ENCODE results near the gene TRIM28.
"Not testable (repeated sequence)": the region's sequence is repeated elsewhere in the genome, so short reads cannot be mapped to it uniquely, and the experiment has no call there.

TRIM28 gene

DNA sequence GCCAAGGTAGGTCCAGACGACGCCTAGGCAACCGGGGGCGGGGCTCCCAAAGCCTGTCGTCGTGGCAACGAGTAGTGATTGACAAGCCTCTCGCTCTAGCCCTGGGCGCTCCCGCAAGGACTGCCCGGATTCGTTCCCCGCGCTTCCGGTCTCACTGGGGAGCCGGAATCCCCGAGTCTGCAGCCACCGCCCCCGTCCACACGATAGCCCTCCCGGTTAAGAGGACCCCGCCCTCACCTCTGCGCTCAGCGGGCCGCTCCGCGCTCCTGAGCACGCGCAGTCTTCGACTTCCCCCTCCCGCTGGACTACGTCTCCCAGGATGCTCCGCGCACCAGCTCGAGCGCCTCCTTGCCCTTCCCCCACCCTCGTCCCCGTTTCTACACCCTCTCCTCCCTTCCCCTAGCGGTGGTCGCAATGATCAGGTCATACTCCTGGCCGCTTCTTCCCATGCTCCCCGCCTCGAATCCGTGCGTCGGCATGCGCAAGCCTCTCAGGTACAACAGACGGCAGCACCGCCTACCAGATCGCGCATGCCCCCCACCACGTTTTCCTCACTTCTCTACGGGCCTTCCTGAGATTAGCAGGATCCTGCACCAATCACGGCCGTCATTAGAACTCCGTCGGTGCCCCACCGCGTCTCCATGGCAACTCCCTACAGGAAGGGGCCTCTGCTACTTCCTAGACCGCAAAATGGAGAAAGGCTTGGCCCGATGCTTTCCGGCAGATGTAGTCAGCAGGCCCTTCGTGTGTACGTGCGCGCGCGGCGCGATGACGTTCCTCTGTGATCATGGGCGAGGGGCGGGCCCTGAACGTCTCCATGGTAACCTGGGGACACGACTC is 29.2 kb downstream of the TRIM28 start, which contains the start of gene MZF1:
Gene MZF1, minus strand, starts transcription at position 518 of the 840 bp plus-strand sequence. CDS start 1,946 bp downstream, outside the sequence.
- H3K4me3 ChIP-seq (ENCODE audit: low read depth, low read length) = peak within 1 kb of the TSS; percentile 73
- peak; percentile 100 for DNase-seq (ENCODE audit: low read depth)

DNA sequence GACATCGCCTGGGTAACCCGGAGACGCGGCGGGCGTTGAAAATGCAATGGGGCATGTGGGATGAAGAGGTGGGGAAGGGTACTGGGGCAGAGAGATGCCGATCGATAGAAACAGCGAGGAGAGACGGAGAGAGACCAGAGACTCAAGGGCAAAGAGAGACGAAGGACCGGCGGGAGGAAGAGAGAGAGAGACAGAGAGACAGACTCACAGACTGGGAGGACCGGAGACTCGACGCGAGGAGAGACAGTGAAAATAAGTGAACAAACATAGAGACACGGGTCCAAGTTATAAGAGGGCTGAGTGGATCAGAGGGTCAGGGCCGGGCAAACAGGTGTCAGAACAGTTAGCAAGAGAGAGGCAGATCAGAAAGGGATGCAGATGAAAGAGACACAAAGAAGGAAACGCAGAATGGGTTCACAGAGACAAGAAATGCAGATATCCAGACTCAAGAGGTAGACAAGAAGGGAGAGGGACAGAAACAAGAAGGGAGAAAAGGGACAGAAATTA is 29.8 kb downstream of the TRIM28 start:
- H3K4me3 ChIP-seq (ENCODE audit: low read depth, low read length) = peak overlapping the region; percentile 73
- DNase-seq (ENCODE audit: low read depth) = no peak

DNA sequence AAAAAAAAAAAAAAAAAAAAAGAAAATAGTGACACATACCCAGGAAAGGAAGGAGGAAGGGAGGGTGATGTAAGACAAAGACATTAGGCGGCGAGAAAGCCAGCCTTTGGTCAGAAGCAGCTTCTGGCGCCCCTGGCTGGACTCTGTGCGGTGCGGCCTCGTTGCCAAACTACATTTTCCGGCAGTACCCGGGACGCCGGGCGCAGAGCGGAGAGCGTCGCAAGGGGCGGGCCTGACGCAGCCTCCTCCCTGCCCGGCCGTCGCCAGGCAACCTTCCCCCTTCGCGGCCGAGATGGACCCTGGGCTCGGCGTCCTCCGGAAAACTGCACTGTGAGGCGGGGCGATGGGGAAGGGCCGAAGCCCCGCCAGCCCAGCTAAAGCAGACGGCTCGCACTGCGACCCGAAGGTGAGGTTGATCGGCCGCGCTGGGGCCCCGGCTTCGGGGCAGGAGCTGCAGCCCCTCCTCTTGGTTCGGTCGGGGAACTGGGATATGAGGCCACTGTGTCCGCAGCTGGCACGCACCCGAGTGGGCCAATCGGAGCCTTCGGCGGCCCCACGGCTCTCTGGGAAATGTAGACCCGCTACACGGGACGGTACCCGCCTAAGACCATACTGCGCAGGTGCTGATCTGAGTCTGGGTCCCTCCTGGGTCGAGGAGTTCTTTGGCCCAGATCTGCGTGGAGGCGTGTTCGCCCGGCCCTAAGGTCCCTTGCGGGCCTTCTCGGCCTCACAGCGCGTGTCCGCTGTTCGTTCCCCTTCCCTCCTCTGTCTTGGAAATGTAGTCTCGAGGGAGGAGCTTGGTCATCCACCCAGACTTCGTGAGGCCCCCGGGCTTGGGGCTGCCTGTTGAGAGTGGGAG is 31.5 kb downstream of the TRIM28 start:
- peak; percentile 75 for DNase-seq (ENCODE audit: low read depth)
- H3K4me3 ChIP-seq (ENCODE audit: low read depth, low read length) = peak overlapping the region; percentile 80

DNA sequence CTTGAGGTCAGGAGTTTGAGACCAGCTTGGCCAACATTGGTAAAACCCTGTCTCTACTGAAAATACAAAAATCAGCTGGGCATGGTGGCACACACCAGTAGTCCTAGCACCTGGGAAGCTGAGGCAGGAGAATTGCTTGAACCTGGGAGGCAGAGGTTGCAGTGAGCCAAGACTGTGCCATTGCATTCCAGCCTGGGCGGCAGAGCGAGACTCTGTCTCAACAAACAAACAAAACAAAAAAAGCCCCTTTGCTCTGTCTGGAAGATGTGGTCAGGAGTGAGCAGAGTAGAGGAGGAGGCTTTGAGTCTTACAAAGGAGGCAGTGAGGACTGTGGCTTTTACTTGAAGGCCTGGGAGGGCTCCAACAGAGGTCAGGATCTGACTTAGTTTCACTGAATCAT is 33.7 kb downstream of the TRIM28 start:
- DNase-seq (ENCODE audit: low read depth); H3K4me3 ChIP-seq (ENCODE audit: low read depth, low read length): not testable (repeated sequence)

DNA sequence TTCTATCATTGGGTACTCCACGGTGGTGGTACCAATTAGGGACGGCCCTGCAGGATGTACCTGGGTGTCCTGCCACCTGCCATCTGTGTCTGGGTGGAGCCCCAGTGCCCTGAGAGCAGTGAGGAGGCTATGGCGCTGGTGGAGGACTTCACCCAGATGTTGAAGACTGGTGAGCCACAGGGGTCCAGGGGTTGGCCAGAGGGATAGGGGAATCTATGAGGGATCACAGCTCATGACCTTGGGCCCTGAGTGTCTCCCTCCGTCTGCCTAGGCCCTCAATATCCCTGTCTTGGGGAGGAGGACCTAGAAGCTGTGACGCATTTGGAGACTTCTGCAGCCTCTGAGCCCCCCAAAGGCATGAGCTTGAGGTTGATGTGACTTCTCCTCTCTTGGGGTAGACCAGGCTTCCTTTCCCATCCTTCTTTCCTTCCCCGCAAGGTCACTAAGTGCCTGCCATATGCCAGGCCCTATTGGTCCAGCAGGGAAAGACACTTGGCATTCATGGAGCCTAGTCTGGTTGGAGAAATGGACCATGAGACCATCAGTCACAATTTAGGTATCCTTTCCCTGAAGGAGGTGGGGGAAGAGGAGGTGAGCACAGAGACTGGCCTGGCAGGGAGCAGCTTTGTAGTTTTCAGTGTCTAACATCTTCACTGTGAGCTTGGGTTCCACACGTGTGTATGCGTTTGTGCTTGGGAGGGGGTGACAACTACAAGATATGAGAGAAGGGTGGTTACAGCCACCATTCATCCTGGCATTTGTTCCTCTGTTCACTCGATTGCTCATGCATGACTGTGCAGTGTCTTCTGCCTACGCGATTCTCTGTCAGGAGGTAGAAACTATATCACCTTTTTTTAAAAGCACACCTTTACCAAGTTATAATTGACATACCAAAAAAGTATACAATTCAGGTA is 34.4 kb downstream of the TRIM28 start:
- no peak overlapping the region for H3K4me3 ChIP-seq (ENCODE audit: low read depth, low read length)
- no peak for DNase-seq (ENCODE audit: low read depth)

DNA sequence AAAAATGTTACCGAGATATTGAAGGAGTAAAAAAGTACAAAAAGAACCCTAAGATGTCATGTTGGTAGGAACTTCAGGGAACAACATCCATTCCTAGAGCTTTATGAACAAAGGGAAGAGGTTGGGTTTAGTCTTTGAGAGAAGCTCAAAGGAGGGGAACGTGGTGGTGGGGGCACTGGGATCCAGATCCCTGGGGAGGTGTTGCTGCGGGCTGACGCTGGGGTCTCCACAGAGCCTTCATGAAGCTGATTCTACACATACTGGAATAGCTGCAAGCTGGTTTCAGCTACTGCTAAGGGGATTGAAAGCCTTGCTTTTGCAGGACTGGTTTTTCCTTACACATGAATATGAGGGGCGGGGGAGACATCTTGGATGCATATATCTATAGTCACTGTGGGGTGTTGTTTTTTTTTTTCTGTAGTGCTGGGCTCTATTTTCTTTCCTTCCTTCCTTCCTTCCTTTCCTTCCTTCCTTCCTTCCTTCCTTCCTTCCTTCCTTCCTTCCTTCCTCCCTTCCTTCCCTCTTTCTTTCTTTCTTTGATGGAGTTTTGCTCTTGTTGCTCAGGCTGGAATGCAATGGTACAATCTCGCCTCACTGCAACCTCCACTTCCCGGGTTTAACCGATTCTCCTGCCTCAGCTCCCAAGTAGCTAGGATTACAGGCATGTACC is 35.7 kb downstream of the TRIM28 start:
- no peak overlapping the region for H3K4me3 ChIP-seq (ENCODE audit: low read depth, low read length)
- no peak for DNase-seq (ENCODE audit: low read depth)

DNA sequence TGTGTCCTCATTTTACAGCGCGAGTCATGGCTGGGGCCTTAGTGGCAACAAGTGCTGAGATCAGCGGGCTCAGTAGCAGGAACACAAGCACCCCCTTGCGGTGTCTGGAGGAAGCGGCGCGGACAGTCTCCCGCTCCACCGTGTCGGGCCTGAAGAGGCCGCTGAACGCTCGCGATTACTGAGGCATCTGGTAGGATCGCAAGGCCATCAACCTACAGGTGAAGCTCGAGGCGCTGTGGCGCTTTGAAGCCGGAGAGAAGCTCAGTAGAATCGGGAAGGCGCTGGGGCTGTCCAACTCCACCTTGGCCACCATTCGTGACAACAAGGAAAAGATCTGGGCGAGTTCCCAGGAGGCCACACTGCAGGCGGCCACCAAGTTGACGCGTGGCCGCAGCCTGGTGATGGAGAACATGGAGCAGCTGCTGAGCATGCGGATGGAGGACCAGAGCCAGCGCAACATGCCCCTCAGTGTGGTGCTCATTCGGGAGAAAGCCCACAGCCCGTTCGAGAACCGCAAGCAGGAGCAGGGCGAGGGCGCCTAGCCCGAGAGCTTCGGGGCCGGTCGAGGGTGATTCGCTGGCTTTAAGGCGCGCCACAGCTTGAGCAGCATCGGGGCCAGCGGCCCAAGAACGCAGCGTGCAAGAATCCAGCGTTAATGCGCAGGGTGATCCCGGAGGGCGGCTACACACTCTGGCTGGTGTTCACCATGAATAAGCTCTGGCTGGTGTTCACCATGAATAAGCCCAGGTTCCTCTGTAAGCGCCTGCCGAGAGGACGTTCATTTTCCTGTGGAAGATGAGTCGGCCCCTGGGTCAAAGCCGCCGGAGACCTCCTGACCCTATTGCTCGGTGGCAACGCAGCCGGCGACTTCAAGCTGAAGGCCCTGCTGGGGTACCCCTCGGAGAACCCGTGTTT is 37.6 kb downstream of the TRIM28 start:
- H3K4me3 ChIP-seq (ENCODE audit: low read depth, low read length) = no peak overlapping the region
- DNase-seq (ENCODE audit: low read depth) = peak; percentile 70

DNA sequence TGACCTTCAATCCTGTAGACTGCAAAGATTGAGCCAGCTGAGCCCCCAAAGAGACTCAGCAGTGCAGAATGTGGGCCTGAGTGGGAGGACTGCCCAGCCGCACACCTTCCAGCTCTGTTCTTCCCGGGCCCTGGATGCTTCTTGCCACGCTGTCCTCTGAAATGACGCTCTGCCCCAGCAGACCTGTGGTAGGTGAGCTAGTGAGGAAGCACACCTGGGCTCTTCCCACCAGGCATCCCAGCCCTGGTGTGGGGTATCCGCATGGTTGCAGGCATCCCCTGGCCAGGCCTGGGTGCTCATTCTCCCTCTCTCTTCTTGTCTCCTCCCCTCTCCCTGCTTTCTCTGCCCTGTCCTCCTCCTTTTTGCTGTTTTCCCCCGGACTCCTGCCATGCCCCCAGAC is 39.1 kb downstream of the TRIM28 start:
- no peak for DNase-seq (ENCODE audit: low read depth)
- no peak overlapping the region for H3K4me3 ChIP-seq (ENCODE audit: low read depth, low read length)

DNA sequence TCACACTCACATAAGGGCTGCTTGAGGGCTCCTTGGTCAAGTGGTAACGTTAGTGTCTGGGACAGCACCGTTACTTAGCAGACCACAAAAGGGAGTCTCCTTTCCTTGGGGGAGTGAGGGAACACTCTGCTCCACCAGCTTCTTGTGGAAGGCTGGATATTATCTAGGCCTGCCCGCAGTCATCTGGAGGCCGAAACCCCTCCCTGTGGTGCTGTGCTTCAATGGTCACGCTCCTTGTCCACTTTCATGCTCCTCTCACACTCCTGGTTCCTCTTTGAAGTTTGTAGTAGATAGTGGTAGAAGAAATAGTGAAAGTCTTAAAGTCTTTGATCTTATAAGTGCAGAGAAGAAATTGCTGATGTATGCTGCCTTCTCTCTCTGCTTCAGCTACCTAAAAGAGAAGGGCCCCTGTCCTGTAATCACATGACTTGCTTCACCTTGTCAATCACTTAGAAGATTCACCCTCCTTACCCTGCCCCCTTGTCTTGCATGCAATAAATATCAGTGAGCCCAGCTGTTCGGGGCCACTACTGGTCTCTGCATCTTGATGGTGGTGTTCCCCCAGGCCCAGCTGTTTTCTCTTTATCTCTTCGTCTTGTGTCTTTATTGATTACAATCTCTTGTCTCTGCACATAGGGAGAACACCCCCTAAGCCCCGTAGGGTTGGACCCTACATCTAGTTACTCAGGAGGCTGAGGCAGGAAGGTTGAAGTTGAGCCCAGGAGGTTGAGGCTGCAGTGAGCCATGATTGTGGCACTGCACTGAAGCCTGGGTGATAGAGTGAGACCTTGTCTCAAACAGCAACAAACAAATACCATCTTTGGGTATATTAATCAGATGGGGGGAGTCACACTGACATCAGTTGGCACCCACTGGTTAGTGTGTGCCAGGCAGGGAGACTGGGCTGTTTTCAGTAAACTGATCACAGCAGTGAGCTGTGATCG is 40.9 kb downstream of the TRIM28 start:
- no peak overlapping the region for H3K4me3 ChIP-seq (ENCODE audit: low read depth, low read length)
- DNase-seq (ENCODE audit: low read depth) = no peak

DNA sequence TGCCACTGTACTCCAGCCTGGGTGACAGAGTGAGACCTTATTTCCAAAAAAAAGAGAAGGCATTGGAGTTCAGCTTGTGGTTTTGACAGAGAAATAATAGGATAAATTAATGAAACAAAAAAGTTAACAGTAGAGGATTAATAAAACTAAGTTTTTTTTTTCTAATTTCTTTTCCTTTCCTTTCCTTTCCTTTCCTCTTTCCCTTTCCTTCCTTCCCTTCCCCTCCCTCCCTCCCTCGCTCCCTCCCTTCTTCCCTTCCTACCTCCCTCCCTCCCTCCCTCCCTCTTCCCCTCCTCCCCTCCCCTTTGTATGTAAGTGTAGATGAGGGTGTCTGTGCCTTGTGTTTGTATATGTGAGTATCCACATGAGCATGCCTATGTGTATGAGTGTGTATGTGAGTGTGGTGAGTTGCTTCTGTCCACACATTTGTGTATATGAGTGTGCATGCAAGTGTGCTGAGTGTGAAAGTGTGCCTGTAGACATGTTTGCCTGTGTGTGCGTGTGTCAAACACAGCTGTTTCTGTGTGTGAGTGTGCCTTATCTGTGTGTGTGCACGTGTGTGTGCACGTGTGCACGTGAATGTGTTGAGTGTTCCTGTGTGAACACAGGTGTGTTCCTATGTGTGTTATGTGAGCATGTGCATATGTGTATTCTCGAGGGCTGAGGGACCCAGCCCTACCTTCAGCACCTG is 41.7 kb downstream of the TRIM28 start:
- H3K4me3 ChIP-seq (ENCODE audit: low read depth, low read length) = no peak overlapping the region
- no peak for DNase-seq (ENCODE audit: low read depth)

DNA sequence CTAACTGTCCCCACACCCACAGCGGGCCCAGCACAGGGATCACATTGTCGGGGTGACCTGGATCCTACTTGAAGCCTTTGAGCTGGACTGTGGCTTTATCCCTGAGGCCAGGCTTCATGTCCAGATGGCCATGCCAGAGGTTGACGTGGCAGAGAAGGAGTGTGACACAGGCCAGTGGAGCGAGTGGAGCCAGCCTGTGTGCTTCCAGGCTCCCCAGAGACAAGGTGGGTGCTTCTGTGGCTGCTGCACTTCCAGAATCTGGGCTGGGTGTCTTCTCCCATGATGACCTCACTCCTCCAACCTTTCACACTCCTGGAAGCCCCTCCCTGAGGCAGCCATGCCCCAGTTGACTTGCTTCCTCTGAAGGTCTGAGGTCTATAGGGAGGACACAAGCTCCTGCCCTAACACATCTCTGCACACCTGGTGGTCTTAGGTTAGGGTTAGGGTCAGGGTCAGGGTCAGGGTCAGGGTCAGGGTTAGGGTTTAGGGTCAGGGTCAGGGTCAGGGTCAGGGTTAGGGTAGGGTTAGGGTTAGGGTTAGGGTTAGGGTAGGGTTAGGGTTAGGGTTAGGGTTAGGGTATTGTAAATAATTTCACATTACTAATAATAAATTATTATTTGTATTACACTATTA is 42.4 kb downstream of the TRIM28 start:
- H3K4me3 ChIP-seq (ENCODE audit: low read depth, low read length) = no peak overlapping the region
- DNase-seq (ENCODE audit: low read depth) = no peak
